HepG2 (cell line): ENCODE measurements around the gene NUDT22. TPM values are rescaled to one million over a fixed set of nuclear protein-coding genes. Genes with fewer than 3 reads are reported as not detected.

Source experiments
- ARID4A ChIP-seq: sonication (generic); formaldehyde crosslinking; IDR thresholded peaks from 2 replicates; pipeline ENCODE4 v1.5.0; 2020; ENCODE audit warnings: mild to moderate bottlenecking, missing genetic modification reagents, borderline replicate concordance
- GLI4 ChIP-seq: sonication (generic); formaldehyde crosslinking; IDR thresholded peaks from 2 replicates; pipeline ENCODE4 v1.5.1; 2020; ENCODE audit warnings: missing genetic modification reagents, mild to moderate bottlenecking, moderate library complexity, borderline replicate concordance
- HMG20A ChIP-seq: IDR thresholded peaks from 2 replicates; pipeline ENCODE4 v1.6.1; 2016; ENCODE audit warnings: borderline replicate concordance
- IRF2 ChIP-seq: IDR thresholded peaks from 2 replicates; pipeline ENCODE4 v1.6.1; 2018; ENCODE audit warnings: missing genetic modification reagents, missing compliant biosample characterization
- KLF9 ChIP-seq: IDR thresholded peaks from 2 replicates; pipeline ENCODE4 v1.6.1; 2016; ENCODE audit warnings: low read depth
- NFIB ChIP-seq: sonication (generic); formaldehyde crosslinking; IDR thresholded peaks from 2 replicates; pipeline ENCODE4 v1.9.0; 2021; ENCODE audit warnings: missing genetic modification reagents, mild to moderate bottlenecking, borderline replicate concordance
- NR2F1 ChIP-seq, 2 experiments: fragments of 450-650 bp in 1 of 2; formaldehyde crosslinking in 1 of 2; IDR thresholded peaks; 2 replicates each; pipeline versions ENCODE4 v1.5.0 to v1.6.1; 2016 to 2020; ENCODE audit warnings: mild to moderate bottlenecking in 1 of 2, missing compliant biosample characterization in 1 of 2, missing genetic modification reagents in 1 of 2, moderate library complexity in 1 of 2
- RXRB ChIP-seq: IDR thresholded peaks from 2 replicates; pipeline ENCODE4 v1.6.1; 2016; ENCODE audit warnings: borderline replicate concordance, missing genetic modification reagents, missing compliant biosample characterization
- ZBTB3 ChIP-seq: sonication (generic); formaldehyde crosslinking; IDR thresholded peaks from 2 replicates; pipeline ENCODE4 v1.4.0; 2020; ENCODE audit warnings: low read depth, mild to moderate bottlenecking, moderate library complexity, missing genetic modification reagents, borderline replicate concordance
- ZBTB7B ChIP-seq: sonication (generic); formaldehyde crosslinking; IDR thresholded peaks from 2 replicates; pipeline ENCODE4 v1.4.0; 2020; ENCODE audit warnings: missing genetic modification reagents
- ZFP36 ChIP-seq: fragments of 150-350 bp; IDR thresholded peaks from 2 replicates; pipeline ENCODE4 v1.6.1; 2018; ENCODE audit warnings: borderline replicate concordance, low read length, low read depth; ENCODE audit not compliant: partially characterized antibody
- ZFP82 ChIP-seq: sonication (generic); formaldehyde crosslinking; IDR thresholded peaks from 2 replicates; pipeline ENCODE4 v1.5.1; 2020; ENCODE audit warnings: mild to moderate bottlenecking, missing genetic modification reagents, borderline replicate concordance
- ZNF225 ChIP-seq: sonication (generic); formaldehyde crosslinking; IDR thresholded peaks from 2 replicates; pipeline ENCODE4 v1.4.0; 2020; ENCODE audit warnings: mild to moderate bottlenecking, missing genetic modification reagents
- ZNF414 ChIP-seq: sonication (generic); formaldehyde crosslinking; IDR thresholded peaks from 2 replicates; pipeline ENCODE4 v1.5.0; 2020; ENCODE audit warnings: missing genetic modification reagents
- ZNF446 ChIP-seq: sonication (generic); formaldehyde crosslinking; IDR thresholded peaks from 2 replicates; pipeline ENCODE4 v1.5.0; 2020; ENCODE audit warnings: mild to moderate bottlenecking, missing genetic modification reagents
- ZNF574 ChIP-seq: sonication (generic); formaldehyde crosslinking; IDR thresholded peaks from 2 replicates; pipeline ENCODE4 v1.4.0; 2020; ENCODE audit warnings: missing genetic modification reagents
- ZNF639 ChIP-seq: conservative IDR thresholded peaks from 2 replicates; pipeline ENCODE4 v1.6.1; 2018; ENCODE audit warnings: missing genetic modification reagents
- ZNF724P ChIP-seq: sonication (generic); formaldehyde crosslinking; IDR thresholded peaks from 2 replicates; pipeline ENCODE4 v1.8.0; 2022; ENCODE audit warnings: missing genetic modification reagents, borderline replicate concordance
- polyA plus RNA-seq, 8 experiments: library from polyadenylated mRNA; depleted of rRNA in 3 of 8; stranded (reverse) in 7 of 8; unstranded in 1 of 8; fragments of >200 nt; fragmentation: Illumina TruSeq in 4 of 8; extraction: Trizol in 4 of 8; gene quantifications; 2 replicates each; pipeline versions ENCODE4 v1.2.1 to v1.2.3, GENCODE V29; 2011 to 2016; ENCODE audit warnings: low read depth in 4 of 8, missing spikeins in 1 of 8, mixed read lengths in 1 of 8; ENCODE audit not compliant: insufficient read depth in 1 of 8
- total RNA-seq, 5 experiments: library from RNA; depleted of rRNA; stranded (reverse); fragments of >200 nt; fragmentation: Illumina TruSeq; extraction: Trizol; gene quantifications; 2 replicates each; pipeline ENCODE4 v1.2.3, GENCODE V29; 2016; ENCODE audit warnings: low read depth in 1 of 5

NUDT22 gene
- total and polyA plus RNA-seq, 2 of the 13 experiments (the other 11 are each of a cell fraction or from before 2014, with no cell fraction given) = 33.5 to 39.8 TPM

- TF ChIP-seq ZNF446 (CRISPR knock-in tag) (peak; percentile 61; the same call in 1 of the 2 replicates), RXRB (CRISPR knock-in tag) (peak; percentile 32; the same call in 1 of the 2 replicates), ZBTB7B (peak; percentile 40), ZFP36 (no peak), ARID4A (no peak; the same call in 1 of the 2 replicates), HMG20A (no peak), ZNF414 (0 out of 2 replicates have a peak, but pooled peaks have one; percentile 45), ZBTB3 (no peak), ZNF225 (0 out of 2 replicates have a peak, but pooled peaks have one; percentile 35), NFIB (CRISPR knock-in tag) (no peak), ZNF724P (CRISPR knock-in tag) (no peak), ZNF639 (CRISPR knock-in tag) (peak; percentile 79; the same call in 1 of the 2 replicates), NR2F1 (CRISPR knock-in tag; IDR thresholded peaks at IDR 0.05) (no peak), KLF9 (no peak), IRF2 (CRISPR knock-in tag) (peak; percentile 24; the same call in 1 of the 2 replicates), ZFP82 (CRISPR knock-in tag) (no peak), ZNF574 (CRISPR knock-in tag) (peak; percentile 63; the same call in 1 of the 2 replicates), GLI4 (CRISPR knock-in tag) (no peak)
Observed at GRCh38 chr11:64234647-64235379, 8.7 kb downstream of the NUDT22 start (continued).
